ENCODE results near the gene SLC13A1.

DNA sequence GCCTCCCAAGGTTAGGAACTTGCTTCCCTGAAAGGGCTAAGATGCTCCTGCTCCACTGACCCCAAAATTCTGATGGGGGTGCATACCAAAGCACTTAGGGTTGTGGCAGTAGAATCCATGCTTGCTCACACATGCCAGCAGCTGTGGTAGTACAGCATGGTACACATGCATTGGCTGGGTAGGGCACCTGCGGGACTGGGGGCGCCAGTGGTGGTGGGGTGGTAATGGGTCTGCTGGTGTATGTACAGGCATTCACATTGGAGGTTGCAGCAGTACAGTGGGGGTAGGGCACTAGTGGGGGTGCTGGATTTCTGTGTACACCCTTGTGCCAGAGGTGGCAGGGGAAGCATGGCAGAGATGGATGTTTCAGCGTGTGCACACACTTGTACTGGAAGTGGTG, 132.0 kb downstream of the SLC13A1 start:
- TF ChIP-seq, protein P1, sequence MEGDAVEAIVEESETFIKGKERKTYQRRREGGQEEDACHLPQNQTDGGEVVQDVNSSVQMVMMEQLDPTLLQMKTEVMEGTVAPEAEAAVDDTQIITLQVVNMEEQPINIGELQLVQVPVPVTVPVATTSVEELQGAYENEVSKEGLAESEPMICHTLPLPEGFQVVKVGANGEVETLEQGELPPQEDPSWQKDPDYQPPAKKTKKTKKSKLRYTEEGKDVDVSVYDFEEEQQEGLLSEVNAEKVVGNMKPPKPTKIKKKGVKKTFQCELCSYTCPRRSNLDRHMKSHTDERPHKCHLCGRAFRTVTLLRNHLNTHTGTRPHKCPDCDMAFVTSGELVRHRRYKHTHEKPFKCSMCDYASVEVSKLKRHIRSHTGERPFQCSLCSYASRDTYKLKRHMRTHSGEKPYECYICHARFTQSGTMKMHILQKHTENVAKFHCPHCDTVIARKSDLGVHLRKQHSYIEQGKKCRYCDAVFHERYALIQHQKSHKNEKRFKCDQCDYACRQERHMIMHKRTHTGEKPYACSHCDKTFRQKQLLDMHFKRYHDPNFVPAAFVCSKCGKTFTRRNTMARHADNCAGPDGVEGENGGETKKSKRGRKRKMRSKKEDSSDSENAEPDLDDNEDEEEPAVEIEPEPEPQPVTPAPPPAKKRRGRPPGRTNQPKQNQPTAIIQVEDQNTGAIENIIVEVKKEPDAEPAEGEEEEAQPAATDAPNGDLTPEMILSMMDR (IDR thresholded peaks at IDR 0.05), result no peak
- no peak for TF ChIP-seq POLR2A (IDR thresholded peaks at IDR 0.05)
